IMR-90 (cell line): Measurements from ENCODE around the gene KCNT1.

Source experiments
- CTCF ChIP-seq: conservative IDR thresholded peaks from 2 replicates; pipeline ENCODE4 v1.5.1; 2012; ENCODE audit warnings: mild to moderate bottlenecking, low read depth, low read length, improper control_type of control experiment
- MAFK ChIP-seq: IDR thresholded peaks from 2 replicates; pipeline ENCODE4 v1.6.1; 2012; ENCODE audit warnings: low read depth, low read length, improper control_type of control experiment
- MXI1 ChIP-seq: IDR thresholded peaks from 2 replicates; pipeline ENCODE4 v1.6.1; 2012; ENCODE audit warnings: low read depth, mild to moderate bottlenecking, low read length, moderate library complexity, borderline replicate concordance
- POLR2A ChIP-seq: IDR thresholded peaks from 2 replicates; pipeline ENCODE4 v1.6.1; 2012; ENCODE audit warnings: mild to moderate bottlenecking, low read depth, low read length
- RAD21 ChIP-seq: IDR thresholded peaks from 2 replicates; pipeline ENCODE4 v1.6.1; 2012; ENCODE audit warnings: low read length, improper control_type of control experiment
- SMC3 ChIP-seq: fragments of 150-350 bp; IDR thresholded peaks from 2 replicates; pipeline ENCODE4 v1.6.1; 2016; ENCODE audit warnings: low read depth, mild to moderate bottlenecking, antibody characterized with exemption, low read length, moderate library complexity

- no peak for TF ChIP-seq CTCF
- no peak for TF ChIP-seq POLR2A
- TF ChIP-seq SMC3 = no peak
- no peak for TF ChIP-seq MXI1
- no peak for TF ChIP-seq MAFK
- TF ChIP-seq RAD21 = no peak
Observed at GRCh38 chr9:135772056-135772646, 70.2 kb downstream of the KCNT1 start.
